SK-N-SH treated with all-trans-retinoic acid at 6 μM for 48 hours (cell line): Measurements from ENCODE around the gene TRPV3.

ENCODE experiments used
- ATAC-seq: fragments of 200-7000 bp; cut with Tn5 transposase; 3 replicates; pipeline ENCODE4 v1.9.1; 2020; ENCODE audit warnings: mild to moderate bottlenecking, moderate library complexity
- ARNTL ChIP-seq: fragments of 450-650 bp; formaldehyde crosslinking; IDR thresholded peaks from 2 replicates; pipeline ENCODE4 v1.5.0; 2020; ENCODE audit warnings: low read depth, mild to moderate bottlenecking, moderate library complexity, borderline replicate concordance
- CSDC2 ChIP-seq: fragments of 250-450 bp; sonication (Bioruptor Pico); IDR thresholded peaks from 2 replicates; pipeline ENCODE4 v1.5.0; 2020; ENCODE audit warnings: mild to moderate bottlenecking, moderate library complexity
- ESRRG ChIP-seq: fragments of 250-450 bp; sonication (Bioruptor Pico); IDR thresholded peaks from 2 replicates; pipeline ENCODE4 v1.6.1; 2021; ENCODE audit warnings: mild to moderate bottlenecking
- GLIS3 ChIP-seq: fragments of 250-450 bp; sonication (Bioruptor Pico); IDR thresholded peaks from 2 replicates; pipeline ENCODE4 v1.5.0; 2020; ENCODE audit warnings: mild to moderate bottlenecking, moderate library complexity
- ISL1 ChIP-seq: fragments of 250-450 bp; sonication (Bioruptor Pico); IDR thresholded peaks from 2 replicates; pipeline ENCODE4 v2.1.2; 2022; ENCODE audit warnings: mild to moderate bottlenecking, moderate library complexity
- OSR1 ChIP-seq: fragments of 250-450 bp; sonication (Bioruptor Pico); IDR thresholded peaks from 2 replicates; pipeline ENCODE4 v1.8.0; 2022; ENCODE audit warnings: moderate library complexity, mild to moderate bottlenecking, inconsistent platforms
- RARB ChIP-seq: fragments of 250-450 bp; sonication (Bioruptor Pico); IDR thresholded peaks from 2 replicates; pipeline ENCODE4 v1.8.0; 2021; ENCODE audit warnings: mild to moderate bottlenecking, moderate library complexity
- TCF4 ChIP-seq: fragments of 250-450 bp; sonication (Bioruptor Pico); IDR thresholded peaks from 2 replicates; pipeline ENCODE4 v1.8.0; 2021; ENCODE audit warnings: mild to moderate bottlenecking, moderate library complexity, borderline replicate concordance
- ZC3H10 ChIP-seq: fragments of 250-450 bp; sonication (Bioruptor Pico); IDR thresholded peaks from 2 replicates; pipeline ENCODE4 v1.5.1; 2021; ENCODE audit warnings: mild to moderate bottlenecking, moderate library complexity
- ZFP3 ChIP-seq: fragments of 250-450 bp; sonication (Bioruptor Pico); IDR thresholded peaks from 2 replicates; pipeline ENCODE4 v1.5.0; 2020; ENCODE audit warnings: mild to moderate bottlenecking, moderate library complexity
- ZFP30 ChIP-seq: fragments of 450-650 bp; formaldehyde crosslinking; IDR thresholded peaks from 2 replicates; pipeline ENCODE4 v1.5.0; 2022; ENCODE audit warnings: mild to moderate bottlenecking, moderate library complexity
- ZNF8 ChIP-seq: fragments of 450-650 bp; formaldehyde crosslinking; IDR thresholded peaks from 2 replicates; pipeline ENCODE4 v1.5.0; 2020; ENCODE audit warnings: mild to moderate bottlenecking, moderate library complexity
- TF ChIP-seq, protein P1 (sequence below): fragments of 250-450 bp; sonication (Bioruptor Pico); IDR thresholded peaks from 2 replicates; pipeline ENCODE4 v1.8.0; 2021; ENCODE audit warnings: low read depth, mild to moderate bottlenecking, moderate library complexity, borderline replicate concordance
- TF ChIP-seq, protein P2 (sequence below): fragments of 250-450 bp; sonication (Bioruptor Pico); IDR thresholded peaks from 2 replicates; pipeline ENCODE4 v1.8.0; 2020; ENCODE audit warnings: mild to moderate bottlenecking, moderate library complexity, borderline replicate concordance
- TF ChIP-seq, protein P3 (sequence below): fragments of 250-450 bp; sonication (Bioruptor Pico); IDR thresholded peaks from 2 replicates; pipeline ENCODE4 v1.5.1; 2021; ENCODE audit warnings: mild to moderate bottlenecking, moderate library complexity
- TF ChIP-seq, protein P4 (sequence below): fragments of 250-450 bp; sonication (Bioruptor Pico); IDR thresholded peaks from 2 replicates; pipeline ENCODE4 v1.5.1; 2020; ENCODE audit warnings: low read depth, mild to moderate bottlenecking, moderate library complexity

TRPV3 gene

DNA sequence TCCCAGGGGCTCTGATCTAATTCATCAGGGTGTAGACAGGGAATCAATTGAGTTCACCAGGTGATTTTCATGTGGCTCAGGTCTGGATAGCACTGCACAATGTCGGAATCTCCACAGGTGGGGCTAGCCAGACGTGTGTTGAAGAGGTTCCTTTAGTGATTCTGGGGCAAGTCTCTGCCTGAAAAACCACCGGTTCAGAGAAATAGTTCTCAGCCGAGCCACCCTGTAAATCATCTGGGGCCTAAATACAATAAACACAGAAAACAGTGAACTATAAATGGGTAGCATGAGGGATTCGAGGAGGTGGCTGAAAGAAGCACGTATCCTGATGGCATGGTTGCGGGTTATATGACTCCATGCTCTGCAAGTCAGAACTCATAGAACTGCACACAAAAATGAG, 60.5 kb downstream of the TRPV3 start:
- TF ChIP-seq, protein P1, sequence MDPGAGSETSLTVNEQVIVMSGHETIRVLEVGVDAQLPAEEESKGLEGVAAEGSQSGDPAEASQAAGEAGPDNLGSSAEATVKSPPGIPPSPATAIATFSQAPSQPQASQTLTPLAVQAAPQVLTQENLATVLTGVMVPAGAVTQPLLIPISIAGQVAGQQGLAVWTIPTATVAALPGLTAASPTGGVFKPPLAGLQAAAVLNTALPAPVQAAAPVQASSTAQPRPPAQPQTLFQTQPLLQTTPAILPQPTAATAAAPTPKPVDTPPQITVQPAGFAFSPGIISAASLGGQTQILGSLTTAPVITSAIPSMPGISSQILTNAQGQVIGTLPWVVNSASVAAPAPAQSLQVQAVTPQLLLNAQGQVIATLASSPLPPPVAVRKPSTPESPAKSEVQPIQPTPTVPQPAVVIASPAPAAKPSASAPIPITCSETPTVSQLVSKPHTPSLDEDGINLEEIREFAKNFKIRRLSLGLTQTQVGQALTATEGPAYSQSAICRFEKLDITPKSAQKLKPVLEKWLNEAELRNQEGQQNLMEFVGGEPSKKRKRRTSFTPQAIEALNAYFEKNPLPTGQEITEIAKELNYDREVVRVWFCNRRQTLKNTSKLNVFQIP = no peak
- TF ChIP-seq ARNTL (CRISPR knock-in tag) = no peak
- TF ChIP-seq, protein P2, sequence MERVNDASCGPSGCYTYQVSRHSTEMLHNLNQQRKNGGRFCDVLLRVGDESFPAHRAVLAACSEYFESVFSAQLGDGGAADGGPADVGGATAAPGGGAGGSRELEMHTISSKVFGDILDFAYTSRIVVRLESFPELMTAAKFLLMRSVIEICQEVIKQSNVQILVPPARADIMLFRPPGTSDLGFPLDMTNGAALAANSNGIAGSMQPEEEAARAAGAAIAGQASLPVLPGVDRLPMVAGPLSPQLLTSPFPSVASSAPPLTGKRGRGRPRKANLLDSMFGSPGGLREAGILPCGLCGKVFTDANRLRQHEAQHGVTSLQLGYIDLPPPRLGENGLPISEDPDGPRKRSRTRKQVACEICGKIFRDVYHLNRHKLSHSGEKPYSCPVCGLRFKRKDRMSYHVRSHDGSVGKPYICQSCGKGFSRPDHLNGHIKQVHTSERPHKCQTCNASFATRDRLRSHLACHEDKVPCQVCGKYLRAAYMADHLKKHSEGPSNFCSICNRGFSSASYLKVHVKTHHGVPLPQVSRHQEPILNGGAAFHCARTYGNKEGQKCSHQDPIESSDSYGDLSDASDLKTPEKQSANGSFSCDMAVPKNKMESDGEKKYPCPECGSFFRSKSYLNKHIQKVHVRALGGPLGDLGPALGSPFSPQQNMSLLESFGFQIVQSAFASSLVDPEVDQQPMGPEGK (CRISPR knock-in tag) = no peak
- TF ChIP-seq ZC3H10 (CRISPR knock-in tag) = no peak
- TF ChIP-seq, protein P3, sequence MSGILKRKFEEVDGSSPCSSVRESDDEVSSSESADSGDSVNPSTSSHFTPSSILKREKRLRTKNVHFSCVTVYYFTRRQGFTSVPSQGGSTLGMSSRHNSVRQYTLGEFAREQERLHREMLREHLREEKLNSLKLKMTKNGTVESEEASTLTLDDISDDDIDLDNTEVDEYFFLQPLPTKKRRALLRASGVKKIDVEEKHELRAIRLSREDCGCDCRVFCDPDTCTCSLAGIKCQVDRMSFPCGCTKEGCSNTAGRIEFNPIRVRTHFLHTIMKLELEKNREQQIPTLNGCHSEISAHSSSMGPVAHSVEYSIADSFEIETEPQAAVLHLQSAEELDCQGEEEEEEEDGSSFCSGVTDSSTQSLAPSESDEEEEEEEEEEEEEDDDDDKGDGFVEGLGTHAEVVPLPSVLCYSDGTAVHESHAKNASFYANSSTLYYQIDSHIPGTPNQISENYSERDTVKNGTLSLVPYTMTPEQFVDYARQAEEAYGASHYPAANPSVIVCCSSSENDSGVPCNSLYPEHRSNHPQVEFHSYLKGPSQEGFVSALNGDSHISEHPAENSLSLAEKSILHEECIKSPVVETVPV (CRISPR knock-in tag) = no peak
- TF ChIP-seq CSDC2 (CRISPR knock-in tag) = no peak
- TF ChIP-seq OSR1 (CRISPR knock-in tag) = no peak
- no peak for TF ChIP-seq ZNF8 (CRISPR knock-in tag)
- no peak for TF ChIP-seq ZFP3 (CRISPR knock-in tag)
- no peak for TF ChIP-seq RARB (CRISPR knock-in tag)
- TF ChIP-seq TCF4 (CRISPR knock-in tag) = no peak
- ATAC-seq = no peak

DNA sequence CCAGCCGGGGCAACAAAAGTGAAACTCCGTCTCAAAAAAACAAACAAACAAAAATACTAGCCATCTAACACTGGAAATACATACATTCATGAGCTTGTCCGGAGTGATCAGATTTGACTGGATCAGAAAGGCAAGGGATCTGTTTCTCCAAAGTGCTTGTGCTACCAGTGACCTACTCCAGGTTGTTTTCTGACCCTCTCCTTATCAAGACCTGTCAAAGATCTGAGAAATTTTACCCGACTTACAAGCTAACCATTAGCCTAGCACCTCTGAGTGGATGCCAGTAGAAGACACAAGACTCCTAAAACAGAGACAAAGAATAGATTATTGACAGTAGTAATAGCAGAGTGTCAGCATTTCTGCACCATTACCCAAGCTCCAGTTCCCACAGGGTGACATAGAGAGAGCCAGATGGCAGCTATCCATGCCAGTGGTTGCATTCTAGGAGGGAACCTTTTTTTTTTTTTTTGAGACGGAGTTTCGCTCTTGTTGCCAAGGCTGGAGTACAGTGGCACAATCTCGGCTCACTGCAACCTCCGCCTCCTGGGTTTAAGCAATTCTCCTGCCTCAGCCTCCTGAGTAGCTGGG, 72.0 kb downstream of the TRPV3 start:
- ATAC-seq = no peak

DNA sequence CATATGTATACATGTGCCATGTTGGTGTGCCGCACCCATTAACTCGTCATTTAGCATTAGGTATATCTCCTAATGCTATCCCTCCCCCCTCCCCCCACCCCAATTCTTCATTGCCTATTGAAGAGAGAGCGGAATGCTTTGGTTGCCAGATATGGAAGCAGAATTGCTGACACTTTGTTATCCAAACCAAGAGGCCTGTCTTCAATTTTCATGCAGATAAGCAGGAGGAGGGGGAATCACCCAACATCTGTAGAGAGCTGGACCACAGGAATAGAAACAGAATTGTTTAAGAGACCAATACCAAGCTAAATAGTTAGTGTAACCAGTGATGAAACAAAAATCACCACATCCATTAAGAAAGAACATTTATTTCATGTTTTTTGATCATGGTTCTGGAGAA, 74.8 kb downstream of the TRPV3 start:
- ATAC-seq = no peak
- TF ChIP-seq, protein P1 = no peak
- TF ChIP-seq ESRRG = no peak
- no peak for TF ChIP-seq TCF4 (CRISPR knock-in tag)
- TF ChIP-seq, protein P4, sequence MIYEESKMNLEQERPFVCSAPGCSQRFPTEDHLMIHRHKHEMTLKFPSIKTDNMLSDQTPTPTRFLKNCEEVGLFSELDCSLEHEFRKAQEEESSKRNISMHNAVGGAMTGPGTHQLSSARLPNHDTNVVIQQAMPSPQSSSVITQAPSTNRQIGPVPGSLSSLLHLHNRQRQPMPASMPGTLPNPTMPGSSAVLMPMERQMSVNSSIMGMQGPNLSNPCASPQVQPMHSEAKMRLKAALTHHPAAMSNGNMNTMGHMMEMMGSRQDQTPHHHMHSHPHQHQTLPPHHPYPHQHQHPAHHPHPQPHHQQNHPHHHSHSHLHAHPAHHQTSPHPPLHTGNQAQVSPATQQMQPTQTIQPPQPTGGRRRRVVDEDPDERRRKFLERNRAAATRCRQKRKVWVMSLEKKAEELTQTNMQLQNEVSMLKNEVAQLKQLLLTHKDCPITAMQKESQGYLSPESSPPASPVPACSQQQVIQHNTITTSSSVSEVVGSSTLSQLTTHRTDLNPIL (CRISPR knock-in tag) = no peak
- no peak for TF ChIP-seq ZFP30 (CRISPR knock-in tag)
- TF ChIP-seq, protein P3 (CRISPR knock-in tag) = no peak
- TF ChIP-seq GLIS3 (CRISPR knock-in tag) = no peak
- TF ChIP-seq, all 23 proteins: peak for 0

More for the DNA sequence above, 72.0 kb downstream of the TRPV3 start:
- TF ChIP-seq TCF4 (CRISPR knock-in tag) (no peak), ISL1 (no peak)
- TF ChIP-seq, protein P2 (CRISPR knock-in tag) = no peak
